ENCODE measurements around the gene PFDN2.
A peak's percentile ranks its signal among the peaks of the same experiment; 100 is the strongest.

The PFDN2 gene

DNA sequence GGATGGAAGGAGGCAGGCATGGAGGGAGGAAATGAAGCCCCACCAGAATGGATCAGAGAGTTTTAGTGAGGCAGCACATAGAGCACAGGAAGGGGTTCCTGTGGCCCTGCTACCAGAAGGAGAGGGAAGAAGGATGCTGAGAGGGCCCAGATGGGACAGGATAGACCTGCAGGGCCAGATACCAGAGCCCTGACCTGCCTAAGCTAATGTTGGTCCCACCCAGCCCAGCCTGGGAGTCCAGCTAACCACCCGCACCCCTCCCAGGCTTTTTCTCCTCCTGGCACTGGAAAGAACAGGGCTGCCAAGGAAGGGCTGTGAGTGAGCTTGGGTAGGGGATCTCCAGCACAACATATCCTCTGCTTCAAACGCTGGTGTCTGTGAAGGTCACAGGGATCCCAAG is 35.4 kb downstream of the PFDN2 start:
- H3K27ac ChIP-seq = peak overlapping the region; percentile 80
- POLR2A ChIA-PET (ENCODE audit: low non-redundant PET) = no interaction called here
- CTCF ChIA-PET = interaction anchor here (1.5 to 1.8 kb wide), 2 partner anchors 11 to 15 kb away, joined by 3 to 4 read pairs; no protein-coding TSS in a partner anchor
- TF ChIP-seq, protein P1, sequence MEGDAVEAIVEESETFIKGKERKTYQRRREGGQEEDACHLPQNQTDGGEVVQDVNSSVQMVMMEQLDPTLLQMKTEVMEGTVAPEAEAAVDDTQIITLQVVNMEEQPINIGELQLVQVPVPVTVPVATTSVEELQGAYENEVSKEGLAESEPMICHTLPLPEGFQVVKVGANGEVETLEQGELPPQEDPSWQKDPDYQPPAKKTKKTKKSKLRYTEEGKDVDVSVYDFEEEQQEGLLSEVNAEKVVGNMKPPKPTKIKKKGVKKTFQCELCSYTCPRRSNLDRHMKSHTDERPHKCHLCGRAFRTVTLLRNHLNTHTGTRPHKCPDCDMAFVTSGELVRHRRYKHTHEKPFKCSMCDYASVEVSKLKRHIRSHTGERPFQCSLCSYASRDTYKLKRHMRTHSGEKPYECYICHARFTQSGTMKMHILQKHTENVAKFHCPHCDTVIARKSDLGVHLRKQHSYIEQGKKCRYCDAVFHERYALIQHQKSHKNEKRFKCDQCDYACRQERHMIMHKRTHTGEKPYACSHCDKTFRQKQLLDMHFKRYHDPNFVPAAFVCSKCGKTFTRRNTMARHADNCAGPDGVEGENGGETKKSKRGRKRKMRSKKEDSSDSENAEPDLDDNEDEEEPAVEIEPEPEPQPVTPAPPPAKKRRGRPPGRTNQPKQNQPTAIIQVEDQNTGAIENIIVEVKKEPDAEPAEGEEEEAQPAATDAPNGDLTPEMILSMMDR (conservative IDR thresholded peaks at IDR 0.05; ENCODE audit: low read depth) = no peak
- DNase-seq (ENCODE audit: low spot score) = no peak

DNA sequence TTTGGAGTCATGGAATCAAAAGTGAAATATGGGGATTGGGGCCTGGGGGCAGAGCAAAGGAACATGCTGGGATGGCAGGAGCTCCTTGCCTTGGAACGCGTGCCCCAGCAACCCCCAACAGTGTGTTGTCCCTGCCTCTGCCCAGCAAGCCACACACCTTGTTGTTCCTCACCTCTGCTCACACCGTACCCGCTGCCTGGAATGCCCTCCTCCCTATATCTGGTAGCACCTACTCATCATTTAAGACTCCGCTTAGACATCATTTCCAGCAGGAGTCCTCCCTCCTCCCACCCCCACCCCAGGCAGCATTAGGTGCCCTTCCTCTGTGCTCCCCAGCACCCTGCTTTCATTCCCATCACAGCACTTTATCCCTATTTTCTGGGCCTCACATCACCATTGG is 36.3 kb downstream of the PFDN2 start:
- TF ChIP-seq, protein P1 (conservative IDR thresholded peaks at IDR 0.05; ENCODE audit: low read depth) = no peak
- CTCF ChIA-PET = interaction anchor here (1.8 kb wide), 1 partner anchor 16 kb away, joined by 4 read pairs; no protein-coding TSS in a partner anchor
- POLR2A ChIA-PET (ENCODE audit: low non-redundant PET) = no interaction called here
- no peak for DNase-seq (ENCODE audit: low spot score)
- peak overlapping the region; percentile 80 for H3K27ac ChIP-seq

DNA sequence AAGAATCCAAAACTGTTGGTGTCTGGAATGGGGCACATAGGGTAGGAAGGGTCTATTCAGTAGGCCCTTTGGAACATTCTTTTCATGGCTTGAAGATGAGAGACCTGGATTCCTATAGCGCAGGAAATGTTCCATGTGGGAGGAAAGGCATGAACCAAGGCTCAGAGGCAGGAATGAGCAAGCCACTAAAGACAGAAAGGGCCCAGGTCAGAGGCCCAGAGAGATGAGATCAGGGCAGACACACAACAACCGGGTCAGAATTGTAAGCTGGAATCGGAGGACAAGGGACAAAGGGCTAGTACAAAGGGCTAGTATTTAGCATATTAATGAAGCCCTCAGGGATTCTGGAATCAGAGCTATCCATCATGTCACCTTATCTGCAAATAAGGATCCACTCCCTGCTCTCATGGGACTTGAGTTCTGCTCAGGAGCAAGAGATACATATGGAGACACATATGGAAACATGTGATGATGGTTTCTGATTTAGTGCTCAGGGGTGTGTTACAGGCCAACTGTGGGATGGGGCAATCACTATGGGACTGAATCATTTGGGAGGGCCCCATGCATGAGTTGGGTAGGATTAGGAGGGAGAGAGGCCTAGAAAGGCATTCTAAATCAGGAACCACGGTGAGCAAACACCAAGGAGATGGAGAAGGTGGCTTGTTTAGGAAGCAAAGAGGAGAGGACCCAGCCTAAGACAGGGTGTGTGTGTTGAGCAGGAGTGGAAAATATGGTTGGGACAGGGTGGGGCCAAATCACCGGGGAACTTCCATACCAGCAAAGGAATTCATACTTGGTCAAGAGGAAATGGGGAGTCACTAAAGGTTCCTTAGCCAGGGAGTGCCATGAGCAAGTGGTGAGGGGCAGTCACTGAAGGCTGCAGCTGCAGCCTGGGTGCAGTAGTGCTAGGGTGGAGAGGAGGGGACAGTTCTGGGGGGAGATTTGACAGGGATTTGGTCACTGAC is 37.1 kb downstream of the PFDN2 start:
- CTCF ChIA-PET = interaction anchor here (0.5 to 1.8 kb wide), 3 partner anchors 17 to 177 kb away, joined by 3 to 4 read pairs (median 3); no protein-coding TSS in a partner anchor
- H3K27ac ChIP-seq = peak overlapping the region; percentile 80
- TF ChIP-seq, protein P1 (conservative IDR thresholded peaks at IDR 0.05; ENCODE audit: low read depth) = no peak
- POLR2A ChIA-PET (ENCODE audit: low non-redundant PET) = no interaction called here
- no peak for DNase-seq (ENCODE audit: low spot score)

DNA sequence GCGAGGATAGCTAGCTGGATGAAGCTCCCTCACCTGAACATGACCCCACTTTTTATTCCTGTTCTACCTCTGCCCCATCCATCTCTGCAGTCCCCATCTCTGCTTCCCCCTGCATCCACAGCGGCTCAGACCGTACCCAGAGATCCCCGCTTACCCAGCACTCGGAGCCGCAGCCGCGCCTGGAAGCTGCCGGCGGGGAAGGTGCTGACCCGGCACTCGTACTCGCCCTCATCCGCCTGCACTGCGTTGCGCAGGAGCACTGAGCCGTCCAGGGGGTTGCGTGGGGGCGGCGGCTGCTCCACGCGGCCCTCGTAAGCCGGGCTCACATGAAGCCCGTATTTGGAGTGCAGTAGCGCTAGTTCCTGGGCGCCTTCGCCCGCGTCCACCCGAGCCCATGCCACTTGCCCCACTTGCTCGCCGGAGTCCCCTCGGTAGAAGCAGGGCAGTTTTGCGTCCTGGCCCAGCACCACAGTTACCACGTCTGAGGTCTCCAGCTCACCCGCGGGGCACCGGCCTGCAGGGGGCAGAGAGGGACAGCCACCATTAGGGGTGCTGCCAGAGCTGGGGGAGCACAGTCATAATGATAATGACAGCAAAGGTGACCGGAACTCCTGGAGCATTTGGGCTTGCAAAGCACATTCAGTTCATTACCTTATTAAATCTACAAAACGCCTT is 38.3 kb downstream of the PFDN2 start:
- ChIA-PET POLR2A (ENCODE audit: low non-redundant PET) (no interaction called here), CTCF (interaction anchor here (1.0 kb wide), 1 partner anchor 176 kb away, joined by 3 read pairs; no protein-coding TSS in a partner anchor)
- no peak for DNase-seq (ENCODE audit: low spot score)
- no peak overlapping the region for H3K27ac ChIP-seq
- TF ChIP-seq, protein P1 (conservative IDR thresholded peaks at IDR 0.05; ENCODE audit: low read depth) = no peak

DNA sequence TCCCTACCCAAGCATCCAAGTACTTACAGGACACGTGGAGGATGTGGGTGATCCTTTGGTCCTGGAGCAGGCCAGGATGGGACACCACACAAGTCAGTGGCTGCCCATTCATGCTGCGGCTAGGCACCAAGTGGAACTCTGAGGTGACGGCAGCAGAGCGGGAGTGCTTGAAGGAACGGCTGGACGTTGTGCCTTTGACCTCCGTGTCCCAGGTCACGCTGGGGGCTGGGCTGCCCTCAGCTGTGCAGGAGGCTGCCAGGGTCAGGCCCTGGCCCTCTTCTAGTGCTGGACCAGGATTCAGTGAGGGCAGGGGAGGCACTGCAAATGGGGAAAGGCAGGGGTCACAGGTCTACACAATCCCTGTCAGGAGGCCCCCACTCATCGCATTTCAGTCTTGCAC is 40.4 kb downstream of the PFDN2 start:
- ChIA-PET POLR2A (ENCODE audit: low non-redundant PET) (no interaction called here), CTCF (no interaction called here)
- DNase-seq (ENCODE audit: low spot score) = no peak
- TF ChIP-seq, protein P1 (conservative IDR thresholded peaks at IDR 0.05; ENCODE audit: low read depth) = no peak
- no peak overlapping the region for H3K27ac ChIP-seq

DNA sequence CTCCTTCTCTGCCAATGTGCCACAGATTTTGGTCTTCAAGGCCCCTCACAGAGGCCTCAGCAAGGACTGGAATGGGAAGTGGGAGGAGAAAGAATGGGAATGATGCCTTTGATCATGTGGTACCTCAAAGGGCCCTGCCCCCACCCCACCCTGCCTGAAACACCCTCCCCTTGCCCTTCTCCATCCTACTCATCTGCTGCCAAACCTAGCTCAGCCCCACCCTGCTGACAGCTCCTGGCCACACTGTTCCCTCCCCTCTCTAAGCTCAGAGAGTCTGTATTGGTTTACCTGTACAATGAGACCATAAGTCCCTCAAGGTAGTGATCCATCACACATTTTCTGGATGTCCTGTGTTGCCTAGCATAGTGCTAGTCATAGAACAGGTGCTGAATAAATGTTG is 41.4 kb downstream of the PFDN2 start:
- DNase-seq (ENCODE audit: low spot score) = no peak
- ChIA-PET CTCF (interaction anchor here (0.6 to 1.2 kb wide), 3 partner anchors 9 to 74 kb away, joined by 3 to 5 read pairs (median 3); partner anchors contain the start of gene USF1), POLR2A (ENCODE audit: low non-redundant PET) (no interaction called here)
- peak overlapping the region; percentile 17; the same call in 1 of the 2 replicates for H3K27ac ChIP-seq
- TF ChIP-seq, protein P1 (conservative IDR thresholded peaks at IDR 0.05; ENCODE audit: low read depth) = no peak
